Activated naive CD4-positive, alpha-beta T cell treated with anti-CD3 and anti-CD28 coated beads, Interleukin-2, amount 10 ng/mL, durations not matched to agents 7 days and 5 days (primary cell): Measurements from ENCODE around the gene MTRFR.

Experiments
- CTCF ChIA-PET: fragments of 350-600 bp; sonication (Branson Sonifier 250); formaldehyde crosslinking; loops from one replicate; lab custom pipeline; 2021; ENCODE audit warnings: antibody characterized with exemption; lab: Charles Lee
- DNase-seq: peaks from one replicate; pipeline ENCODE4 v3.0.0-alpha.2; 2020
- H3K27ac Mint-ChIP-seq: one replicate; pipeline ENCODE4 v1.8.0; 2021; ENCODE audit warnings: mild to moderate bottlenecking, moderate library complexity, mixed read lengths
- H3K27me3 Mint-ChIP-seq: one replicate; pipeline ENCODE4 v1.8.0; 2021; ENCODE audit warnings: mild to moderate bottlenecking, mixed read lengths
- H3K36me3 Mint-ChIP-seq: one replicate; pipeline ENCODE4 v1.8.0; 2021; ENCODE audit warnings: mixed read lengths
- H3K4me1 Mint-ChIP-seq: one replicate; pipeline ENCODE4 v1.8.0; 2021; ENCODE audit warnings: mixed read lengths
- H3K4me3 Mint-ChIP-seq: one replicate; pipeline ENCODE4 v1.8.0; 2021; ENCODE audit warnings: mild to moderate bottlenecking, moderate library complexity, mixed read lengths
- H3K9me3 Mint-ChIP-seq: one replicate; pipeline ENCODE4 v1.8.0; 2021; ENCODE audit warnings: mixed read lengths

The MTRFR gene

GRCh38 chr12:123269395-123269892 is 36.2 kb downstream of the MTRFR start:
- Mint-ChIP-seq H3K36me3 (no peaks in the 10 kb centered on the region), H3K27ac (peak overlapping the region; percentile 81), H3K27me3 (peaks cover 23% of the 10 kb centered on the region), H3K9me3 (no peaks in the 10 kb centered on the region), H3K4me1 (peaks cover 34% of the 10 kb centered on the region), H3K4me3 (peak overlapping the region; percentile 79)
- CTCF ChIA-PET, result interaction anchor here (0.8 to 2.3 kb wide), 7 partner anchors 9 to 333 kb away, joined by 3 to 10 read pairs (median 5); no protein-coding TSS in a partner anchor
- DNase-seq, result peak; percentile 58

DNA sequence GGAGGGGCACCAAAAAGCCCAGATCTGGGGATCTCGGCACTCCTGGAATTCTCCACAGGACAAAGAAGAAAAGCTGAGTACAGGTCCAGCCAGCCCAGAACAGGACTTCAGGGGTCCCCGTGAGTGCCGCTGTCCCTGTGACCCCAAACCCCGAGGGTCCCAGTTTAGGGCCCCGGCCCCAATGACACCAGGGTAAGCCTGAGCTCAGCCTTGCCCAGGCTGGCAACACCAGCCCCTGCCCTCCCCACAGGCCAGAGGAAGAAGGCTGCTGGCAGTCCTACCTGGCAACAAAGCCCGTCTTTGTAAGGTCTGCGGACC is 36.6 kb downstream of the MTRFR start:
- CTCF ChIA-PET, result interaction anchor here (0.8 to 2.3 kb wide), 6 partner anchors 8 to 145 kb away, joined by 3 to 10 read pairs (median 6); no protein-coding TSS in a partner anchor
- H3K4me1 Mint-ChIP-seq, result peaks cover 34% of the 10 kb centered on the region
- H3K27ac Mint-ChIP-seq, result peak overlapping the region; percentile 81
- DNase-seq, result peak; percentile 31
- H3K9me3 Mint-ChIP-seq, result no peaks in the 10 kb centered on the region
- H3K4me3 Mint-ChIP-seq, result peak overlapping the region; percentile 79
- H3K27me3 Mint-ChIP-seq, result peaks cover 23% of the 10 kb centered on the region
- H3K36me3 Mint-ChIP-seq, result no peaks in the 10 kb centered on the region

DNA sequence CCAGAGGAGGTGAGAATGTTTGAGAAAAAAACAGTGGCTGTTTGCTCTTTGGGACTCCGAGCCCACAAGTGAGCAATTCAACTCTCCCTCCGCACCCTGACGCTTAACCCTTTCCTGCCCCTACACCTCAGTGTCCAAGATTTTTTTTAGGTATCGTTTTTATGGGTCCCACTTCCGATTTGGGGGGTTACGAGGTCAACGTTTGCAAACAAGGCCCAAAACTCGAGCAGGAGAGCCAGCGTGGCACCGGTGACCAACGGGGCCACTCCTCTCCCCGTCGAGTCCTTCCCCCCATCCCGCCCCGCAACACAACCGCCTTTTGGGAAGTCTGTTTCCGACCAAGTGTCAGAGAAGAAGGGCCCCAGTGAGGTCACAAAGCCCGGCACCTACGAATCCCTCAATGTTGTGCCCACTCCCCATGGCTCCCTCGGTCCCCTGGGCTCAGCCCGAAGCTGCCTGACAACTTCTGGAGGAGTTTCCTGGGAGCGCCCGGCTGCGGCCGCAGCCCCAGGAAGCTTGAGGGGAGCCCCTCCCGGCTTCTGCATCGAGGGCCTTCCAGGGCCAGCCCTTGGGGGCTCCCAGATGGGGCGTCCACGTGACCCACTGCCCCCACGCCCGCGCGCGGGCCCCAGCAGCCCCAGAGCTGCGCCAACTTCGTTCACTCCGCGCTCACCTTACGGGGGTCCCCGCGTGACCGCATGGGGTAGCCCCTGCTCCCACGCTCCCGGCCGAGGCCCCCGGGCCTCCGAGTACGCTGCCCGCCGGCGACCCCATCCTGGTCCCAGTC is 37.2 kb downstream of the MTRFR start:
- Mint-ChIP-seq H3K27ac (peak overlapping the region; percentile 73), H3K4me1 (peaks cover 34% of the 10 kb centered on the region), H3K36me3 (no peaks in the 10 kb centered on the region), H3K9me3 (no peaks in the 10 kb centered on the region), H3K27me3 (peaks cover 23% of the 10 kb centered on the region), H3K4me3 (peak overlapping the region; percentile 79)
- CTCF ChIA-PET, result interaction anchor here (1.0 to 2.3 kb wide), 5 partner anchors 8 to 145 kb away, joined by 3 to 10 read pairs (median 6); no protein-coding TSS in a partner anchor
- DNase-seq, result peak; percentile 31

DNA sequence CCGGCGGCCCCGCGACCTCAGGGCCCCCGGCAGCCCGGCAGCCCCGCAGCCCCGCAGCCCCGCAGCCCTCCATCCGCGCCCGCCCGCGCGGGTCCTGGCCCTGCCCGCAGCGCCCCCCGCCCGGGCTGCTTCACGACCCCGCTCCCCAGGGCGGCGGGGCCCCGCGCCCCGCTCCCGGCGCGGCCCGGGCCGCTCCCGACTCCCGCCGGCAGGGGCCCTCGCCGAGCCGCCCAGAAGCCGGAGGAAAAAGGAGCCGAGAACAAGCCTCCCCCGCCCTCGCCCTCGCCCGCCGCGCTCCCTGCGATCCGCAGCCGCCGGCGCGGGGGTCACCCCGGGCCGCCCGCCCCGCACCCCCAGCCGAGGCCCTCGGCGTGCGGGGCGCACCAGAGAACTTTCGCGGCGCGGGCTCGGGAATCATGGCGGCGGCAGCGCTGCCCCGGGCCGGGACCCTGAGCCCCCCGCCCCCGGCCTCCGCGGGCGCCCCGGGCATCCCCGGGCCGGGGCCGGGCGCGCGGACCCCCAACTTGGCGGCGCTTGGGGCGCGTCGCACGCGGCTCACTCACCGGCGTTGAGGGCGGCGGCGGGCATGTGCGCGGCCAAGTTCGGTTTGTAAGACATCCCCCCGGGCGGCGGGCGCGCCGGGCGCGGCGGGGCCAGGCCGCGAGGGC is 37.9 kb downstream of the MTRFR start:
- CTCF ChIA-PET, result interaction anchor here (1.8 to 2.3 kb wide), 2 partner anchors 95 to 116 kb away, joined by 6 to 8 read pairs; no protein-coding TSS in a partner anchor
- peak; percentile 84 for DNase-seq
- H3K4me3 Mint-ChIP-seq, result no peak overlapping the region

DNA sequence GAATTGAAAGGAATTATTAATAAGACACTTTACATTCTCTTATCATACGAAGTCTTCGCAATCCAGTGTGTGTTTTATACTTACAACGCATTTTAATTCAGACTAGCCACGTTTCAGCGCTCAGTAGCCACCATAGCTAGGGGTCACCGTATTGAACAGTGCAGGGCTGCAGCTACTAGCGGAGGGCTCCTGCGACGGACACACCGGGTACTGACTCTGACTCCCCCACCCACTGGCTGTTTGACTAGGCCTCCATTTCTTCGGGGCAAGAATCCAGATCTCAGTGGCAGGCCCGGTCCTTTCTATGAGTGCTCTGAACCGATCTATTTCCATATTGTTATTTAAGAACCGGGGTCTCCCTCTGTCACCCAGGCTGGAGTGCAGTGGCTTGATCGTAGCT is 39.9 kb downstream of the MTRFR start:
- Mint-ChIP-seq H3K4me1 (peaks cover 33% of the 10 kb centered on the region), H3K4me3 (peak overlapping the region; percentile 75), H3K27ac (no peak overlapping the region), H3K36me3 (no peaks in the 10 kb centered on the region), H3K9me3 (no peaks in the 10 kb centered on the region), H3K27me3 (peaks cover 23% of the 10 kb centered on the region)
- CTCF ChIA-PET, result no interaction called here
- DNase-seq, result no peak

More for the DNA sequence above, 37.9 kb downstream of the MTRFR start:
- Mint-ChIP-seq H3K27ac (no peak overlapping the region), H3K27me3 (peaks cover 23% of the 10 kb centered on the region), H3K9me3 (no peaks in the 10 kb centered on the region), H3K36me3 (no peaks in the 10 kb centered on the region), H3K4me1 (peaks cover 34% of the 10 kb centered on the region)

GRCh38 chr12:123278101-123278627 is 44.9 kb downstream of the MTRFR start:
- H3K36me3 Mint-ChIP-seq, result no peaks in the 10 kb centered on the region
- H3K9me3 Mint-ChIP-seq, result no peaks in the 10 kb centered on the region
- H3K4me3 Mint-ChIP-seq, result no peak overlapping the region
- DNase-seq, result no peak
- H3K4me1 Mint-ChIP-seq, result peaks cover 6% of the 10 kb centered on the region
- peaks cover 4% of the 10 kb centered on the region for H3K27me3 Mint-ChIP-seq
- CTCF ChIA-PET, result interaction anchor here (0.6 to 1.2 kb wide), 5 partner anchors 8 to 712 kb away, joined by 3 to 10 read pairs (median 3); no protein-coding TSS in a partner anchor
- peak overlapping the region; percentile 54 for H3K27ac Mint-ChIP-seq

- Mint-ChIP-seq H3K27ac (no peak overlapping the region), H3K27me3 (no peaks in the 10 kb centered on the region), H3K4me3 (no peak overlapping the region), H3K9me3 (no peaks in the 10 kb centered on the region), H3K4me1 (peaks cover 6% of the 10 kb centered on the region), H3K36me3 (no peaks in the 10 kb centered on the region)
- no peak for DNase-seq
- CTCF ChIA-PET, result no interaction called here
Measured at GRCh38 chr12:123280971-123281370, 47.7 kb downstream of the MTRFR start.

- CTCF ChIA-PET, result interaction anchor here (0.6 to 1.1 kb wide), 2 partner anchors 127 to 300 kb away, joined by 3 to 4 read pairs; no protein-coding TSS in a partner anchor
- Mint-ChIP-seq H3K4me3 (no peak overlapping the region), H3K4me1 (peaks cover 6% of the 10 kb centered on the region), H3K27ac (no peak overlapping the region), H3K9me3 (no peaks in the 10 kb centered on the region), H3K27me3 (no peaks in the 10 kb centered on the region), H3K36me3 (no peaks in the 10 kb centered on the region)
- DNase-seq, result no peak
Measured at GRCh38 chr12:123282111-123282510, 48.9 kb downstream of the MTRFR start.

DNA sequence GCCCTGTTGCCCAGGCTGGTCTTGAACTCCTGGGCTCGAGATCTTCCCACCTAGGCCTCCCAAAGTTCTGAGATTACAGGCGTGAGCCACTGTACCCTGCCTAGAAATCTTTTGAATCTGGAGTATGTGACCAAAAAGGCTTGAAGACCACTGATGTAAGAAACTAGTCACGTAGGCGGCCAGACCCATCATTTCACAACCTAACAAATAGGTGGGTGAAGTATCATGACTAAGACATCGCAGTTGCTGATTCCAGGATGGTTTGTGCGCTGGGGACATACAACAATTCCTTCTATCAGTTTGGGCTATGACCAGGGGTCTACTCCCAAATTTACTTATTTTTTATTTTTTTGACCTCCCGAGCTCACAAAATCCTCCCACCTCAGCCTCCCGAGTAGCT is 50.2 kb downstream of the MTRFR start:
- Mint-ChIP-seq H3K27ac (no peak overlapping the region), H3K4me3 (no peak overlapping the region), H3K9me3 (no peaks in the 10 kb centered on the region), H3K36me3 (no peaks in the 10 kb centered on the region), H3K4me1 (peaks cover under 1% of the 10 kb centered on the region), H3K27me3 (no peaks in the 10 kb centered on the region)
- CTCF ChIA-PET, result no interaction called here
- no peak for DNase-seq

GRCh38 chr12:123284669-123285068 is 51.4 kb downstream of the MTRFR start:
- CTCF ChIA-PET, result no interaction called here
- DNase-seq, result no peak
- Mint-ChIP-seq H3K27me3 (no peaks in the 10 kb centered on the region), H3K4me3 (no peak overlapping the region), H3K27ac (no peak overlapping the region), H3K9me3 (no peaks in the 10 kb centered on the region), H3K36me3 (peaks cover 5% of the 10 kb centered on the region), H3K4me1 (no peaks in the 10 kb centered on the region)

DNA sequence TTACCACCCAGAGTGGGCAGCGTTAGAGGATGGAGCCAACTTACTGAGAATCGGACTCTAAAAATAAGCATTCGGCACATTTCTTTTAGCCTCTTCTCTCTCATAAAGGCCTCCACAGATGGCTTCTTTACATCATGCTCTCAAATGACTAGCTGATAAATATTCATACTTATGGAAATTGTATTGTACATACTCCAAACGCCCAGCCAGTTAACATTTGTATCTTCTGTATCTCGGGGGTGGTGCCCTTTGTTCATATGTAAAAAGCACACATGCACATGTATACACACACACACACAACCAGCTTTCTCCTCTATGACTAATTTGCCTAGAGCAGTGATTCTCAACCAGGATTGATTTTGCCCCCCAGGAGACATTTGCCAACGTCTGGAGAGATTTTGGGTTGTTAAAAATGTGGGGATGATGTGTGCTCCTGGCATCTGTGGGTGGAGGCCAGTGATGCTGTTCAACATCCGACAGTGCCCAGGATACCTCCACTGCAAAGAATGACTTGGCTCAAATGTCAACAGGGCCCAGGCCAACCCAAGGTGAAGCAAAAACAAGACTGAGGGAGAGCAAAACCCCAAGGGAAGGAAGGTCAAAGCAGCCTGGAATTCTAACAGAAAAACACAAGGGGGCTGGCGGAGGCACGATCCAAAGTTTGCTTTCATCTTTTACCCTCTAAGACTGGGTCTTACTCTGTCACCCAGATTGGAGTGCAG is 53.6 kb downstream of the MTRFR start:
- no peak overlapping the region for H3K4me3 Mint-ChIP-seq
- H3K27ac Mint-ChIP-seq, result no peak overlapping the region
- H3K9me3 Mint-ChIP-seq, result no peaks in the 10 kb centered on the region
- no peaks in the 10 kb centered on the region for H3K27me3 Mint-ChIP-seq
- CTCF ChIA-PET, result no interaction called here
- H3K4me1 Mint-ChIP-seq, result no peaks in the 10 kb centered on the region
- H3K36me3 Mint-ChIP-seq, result peaks cover 8% of the 10 kb centered on the region
- no peak for DNase-seq

GRCh38 chr12:123288751-123289346 is 55.6 kb downstream of the MTRFR start:
- no peaks in the 10 kb centered on the region for H3K27me3 Mint-ChIP-seq
- H3K4me1 Mint-ChIP-seq, result no peaks in the 10 kb centered on the region
- CTCF ChIA-PET, result no interaction called here

DNA sequence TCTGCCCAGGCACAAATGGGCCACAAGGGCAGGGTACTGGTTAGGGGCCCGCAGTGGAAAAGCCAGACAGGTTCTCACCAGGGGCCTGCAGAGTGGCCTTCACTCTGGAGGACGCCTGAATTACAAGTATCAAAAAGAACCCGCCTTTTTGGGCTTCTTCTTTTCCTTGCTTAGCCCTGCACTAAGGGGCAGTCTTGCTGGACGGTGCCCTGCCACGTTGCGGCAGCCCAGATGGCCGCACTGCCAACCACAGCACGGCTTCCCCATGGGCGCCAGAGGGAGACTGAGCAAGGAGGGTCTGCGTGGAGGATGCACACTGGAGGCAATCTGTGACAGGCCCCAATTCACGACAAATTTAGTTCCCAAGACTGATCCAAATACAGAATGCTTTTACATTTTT is 56.7 kb downstream of the MTRFR start:
- DNase-seq, result no peak
- CTCF ChIA-PET, result no interaction called here
- H3K36me3 Mint-ChIP-seq, result peaks cover 23% of the 10 kb centered on the region
- no peak overlapping the region for H3K27ac Mint-ChIP-seq
- no peaks in the 10 kb centered on the region for H3K27me3 Mint-ChIP-seq
- H3K9me3 Mint-ChIP-seq, result no peaks in the 10 kb centered on the region
- H3K4me3 Mint-ChIP-seq, result no peak overlapping the region
- no peaks in the 10 kb centered on the region for H3K4me1 Mint-ChIP-seq

More at GRCh38 chr12:123288751-123289346, 55.6 kb downstream of the MTRFR start:
- Mint-ChIP-seq H3K9me3 (no peaks in the 10 kb centered on the region), H3K4me3 (no peak overlapping the region), H3K27ac (no peak overlapping the region), H3K36me3 (peaks cover 17% of the 10 kb centered on the region)
- no peak for DNase-seq
